HG03108 (cell line): Measurements from ENCODE around the gene GNA15.
"Not testable (repeated sequence)": the region's sequence is repeated elsewhere in the genome, so short reads cannot be mapped to it uniquely, and the experiment has no call there.

Source experiments
- ATAC-seq: cut with Tn5 transposase; IDR thresholded peaks from one replicate; pipeline ENCODE4 v1.9.1; 2021; ENCODE audit warnings: moderate library complexity; ENCODE audit not compliant: unreplicated experiment

The GNA15 gene

GRCh38 chr19:3135961-3136683, at the start of gene GNA15:
TSS of gene GNA15 (plus strand) at chr19:3136033. CDS start at chr19:3136451, 418 bp downstream.
- ATAC-seq: peak; percentile 36

GRCh38 chr19:3087769-3088168, 48.1 kb upstream of the GNA15 start:
- ATAC-seq: no peak

GRCh38 chr19:3089299-3089855, 46.5 kb upstream of the GNA15 start:
- ATAC-seq: not testable (repeated sequence)

GRCh38 chr19:3094601-3095440, 41.0 kb upstream of the GNA15 start:
- ATAC-seq: no peak

- no peak for ATAC-seq
These were observed 40.2 kb upstream of the GNA15 start for GRCh38 chr19:3095441-3096191.

- ATAC-seq: no peak
These were observed 39.4 kb upstream of the GNA15 start for GRCh38 chr19:3096267-3096901.

GRCh38 chr19:3096902-3097326, 38.9 kb upstream of the GNA15 start:
- ATAC-seq: no peak

- ATAC-seq: no peak
These were observed 38.4 kb upstream of the GNA15 start for GRCh38 chr19:3097442-3097871.

- no peak for ATAC-seq
These were observed 37.7 kb upstream of the GNA15 start for GRCh38 chr19:3098141-3098514.

GRCh38 chr19:3098515-3099346, 37.1 kb upstream of the GNA15 start:
- ATAC-seq: no peak

- ATAC-seq: no peak
These were observed 36.3 kb upstream of the GNA15 start for GRCh38 chr19:3099347-3100145.

- no peak for ATAC-seq
These were observed 35.5 kb upstream of the GNA15 start for GRCh38 chr19:3100331-3100730.

- ATAC-seq: no peak
These were observed 34.8 kb upstream of the GNA15 start for GRCh38 chr19:3100747-3101730.

GRCh38 chr19:3102239-3103140, 33.3 kb upstream of the GNA15 start:
- ATAC-seq: no peak

- ATAC-seq: no peak
These were observed 31.2 kb upstream of the GNA15 start for GRCh38 chr19:3104708-3104983.

- ATAC-seq: no peak
These were observed 30.0 kb upstream of the GNA15 start for GRCh38 chr19:3105641-3106508.
